OCI-LY1 (cell line): ENCODE measurements around the gene ZBTB32.
A peak's percentile ranks its signal among the peaks of the same experiment; 100 is the strongest.

Experiments used
- H2AFZ ChIP-seq: fragments of 200-600 bp; sonication (generic), shearing (Covaris generic); 2 replicates; pipeline ENCODE4 v1.6.0; 2014; ENCODE audit warnings: antibody characterized with exemption, mild to moderate bottlenecking, low read length
- H3F3A ChIP-seq: fragments of 200-600 bp; sonication (generic), shearing (Covaris generic); 2 replicates; pipeline ENCODE4 v1.6.0; 2014; ENCODE audit warnings: mild to moderate bottlenecking, antibody characterized with exemption, low read length, moderate library complexity; ENCODE audit not compliant: insufficient read depth
- H3K27ac ChIP-seq: fragments of 200-600 bp; sonication (generic); 2 replicates; pipeline ENCODE4 v1.5.1; 2014; ENCODE audit warnings: low read length, mixed run types, mild to moderate bottlenecking, low read depth; ENCODE audit not compliant: poor library complexity, severe bottlenecking
- H3K27me3 ChIP-seq: fragments of 200-600 bp; sonication (generic); 2 replicates; pipeline ENCODE4 v1.6.0; 2014; ENCODE audit warnings: antibody characterized with exemption, mild to moderate bottlenecking, low read length, moderate library complexity; ENCODE audit not compliant: insufficient read depth
- H3K36me3 ChIP-seq: fragments of 200-600 bp; sonication (generic); 2 replicates; pipeline ENCODE4 v1.6.1; 2014; ENCODE audit warnings: mild to moderate bottlenecking, antibody characterized with exemption, low read length, moderate library complexity, mixed read lengths; ENCODE audit not compliant: insufficient read depth
- H3K4me1 ChIP-seq: fragments of 200-600 bp; sonication (generic); 2 replicates; pipeline ENCODE4 v1.5.1; 2014; ENCODE audit warnings: mild to moderate bottlenecking, low read length, moderate library complexity; ENCODE audit not compliant: insufficient read depth, severe bottlenecking
- H3K4me2 ChIP-seq: fragments of 200-600 bp; sonication (generic), shearing (Covaris generic); 2 replicates; pipeline ENCODE4 v1.6.1; 2014; ENCODE audit warnings: low read length
- H3K4me3 ChIP-seq: fragments of 200-600 bp; sonication (generic); 2 replicates; pipeline ENCODE4 v1.5.1; 2014; ENCODE audit warnings: low read length, low read depth, mild to moderate bottlenecking, mixed read lengths; ENCODE audit not compliant: poor library complexity, severe bottlenecking
- H3K79me2 ChIP-seq: fragments of 200-600 bp; shearing (Covaris generic); 2 replicates; pipeline ENCODE4 v1.6.1; 2016; ENCODE audit warnings: mixed run types, low read length, mixed read lengths; ENCODE audit not compliant: insufficient read depth
- H3K9ac ChIP-seq: fragments of 200-600 bp; sonication (generic), shearing (Covaris generic); 2 replicates; pipeline ENCODE4 v1.6.1; 2014; ENCODE audit warnings: mild to moderate bottlenecking, low read length, mixed read lengths
- H3K9me2 ChIP-seq: fragments of 200-600 bp; sonication (generic), shearing (Covaris generic); 2 replicates; pipeline ENCODE4 v1.6.1; 2014; ENCODE audit warnings: low read depth, mild to moderate bottlenecking, low read length, mixed read lengths
- H3K9me3 ChIP-seq: fragments of 200-600 bp; shearing (Covaris generic); 2 replicates; pipeline ENCODE4 v1.6.1; 2014; ENCODE audit warnings: low read length, mixed read lengths
- H4K20me1 ChIP-seq: fragments of 200-600 bp; sonication (generic), shearing (Covaris generic); 2 replicates; pipeline ENCODE4 v1.6.0; 2016; ENCODE audit warnings: mild to moderate bottlenecking, low read length; ENCODE audit not compliant: insufficient read depth
- CTCF ChIP-seq: fragments of 200-600 bp; sonication (generic), shearing (Covaris generic); IDR thresholded peaks from 2 replicates; pipeline ENCODE4 v1.5.1; 2017; ENCODE audit warnings: mild to moderate bottlenecking, antibody characterized with exemption, low read length, moderate library complexity, mixed read lengths
- EZH2 ChIP-seq: fragments of 200-600 bp; sonication (generic), shearing (Covaris generic); IDR thresholded peaks from 2 replicates; pipeline ENCODE4 v1.8.0; 2017; ENCODE audit warnings: borderline replicate concordance, mixed run types, mild to moderate bottlenecking, antibody characterized with exemption, low read length, moderate library complexity, mixed read lengths

Gene ZBTB32

DNA sequence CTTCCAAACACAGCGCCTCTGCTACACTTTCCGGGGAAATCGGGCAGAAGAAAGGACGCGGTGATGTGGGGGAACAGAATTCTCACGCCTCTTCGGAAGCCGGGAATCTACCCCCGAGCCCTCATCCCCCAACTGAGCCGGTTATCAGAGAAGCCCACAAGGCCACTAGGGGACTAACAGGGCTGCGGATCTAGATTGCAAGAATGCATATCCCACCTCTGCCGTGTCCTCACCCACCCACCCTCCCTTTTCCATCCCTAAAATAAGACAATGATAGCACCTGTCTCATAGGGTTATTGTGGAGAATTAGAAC is 36.8 kb downstream of the ZBTB32 start:
- Histone ChIP-seq H3K9ac (peak overlapping the region; percentile 56), H3F3A (no peaks in the 10 kb centered on the region), H3K79me2 (no peaks in the 10 kb centered on the region), H3K4me3 (peak overlapping the region; percentile 71), H4K20me1 (no peaks in the 10 kb centered on the region), H3K27ac (peak overlapping the region; percentile 86), H3K4me1 (peaks cover 51% of the 10 kb centered on the region), H2AFZ (no peak overlapping the region), H3K4me2 (peak overlapping the region; percentile 98), H3K9me3 (no peaks in the 10 kb centered on the region), H3K36me3 (peaks cover 29% of the 10 kb centered on the region), H3K9me2 (no peaks in the 10 kb centered on the region), H3K27me3 (no peaks in the 10 kb centered on the region)
- TF ChIP-seq CTCF = peak; percentile 34; the same call in 1 of the 2 replicates
- no peak for TF ChIP-seq EZH2

DNA sequence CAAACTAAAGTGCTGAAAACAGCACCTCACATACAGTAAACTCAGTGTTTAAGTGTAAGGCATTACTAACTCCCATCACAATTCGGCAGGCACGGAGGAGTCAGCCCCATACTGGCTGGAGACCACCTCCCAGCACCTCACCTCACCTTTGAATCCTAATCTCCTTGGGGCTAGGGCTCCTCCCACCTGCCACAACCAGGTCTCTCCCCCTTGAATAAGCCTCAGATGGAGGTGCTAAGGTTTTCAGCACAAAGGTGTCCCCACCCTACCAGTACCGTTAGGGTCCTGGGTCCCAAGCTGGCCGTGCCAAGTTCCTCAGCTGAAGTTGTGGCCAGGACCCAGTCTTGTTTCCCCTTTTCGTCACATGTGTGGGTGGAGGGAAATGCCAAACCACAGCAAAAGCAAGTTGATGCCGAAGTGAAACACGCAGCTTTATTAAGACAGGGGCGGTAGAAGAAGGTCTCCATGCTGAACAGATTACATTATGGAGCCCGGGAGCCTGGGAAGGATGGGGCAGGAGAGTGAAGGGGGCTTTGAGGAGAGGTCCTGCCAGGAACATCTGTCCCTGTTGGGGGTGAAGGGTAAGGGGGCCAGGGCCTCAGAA is 37.9 kb downstream of the ZBTB32 start, which contains the start of gene IGFLR1:
Gene IGFLR1 (minus strand): TSS at position 332 of the 604 bp plus-strand sequence. CDS start 1,272 bp downstream, outside the sequence.
- peaks cover 19% of the 10 kb centered on the region for H3K36me3 ChIP-seq
- no peaks in the 10 kb centered on the region for H3K79me2 ChIP-seq
- no peaks in the 10 kb centered on the region for H3K9me3 ChIP-seq
- H4K20me1 ChIP-seq = no peaks in the 10 kb centered on the region
- TF ChIP-seq CTCF (no peak), EZH2 (no peak)
- H3K9me2 ChIP-seq = no peaks in the 10 kb centered on the region
- H2AFZ ChIP-seq = no peak within 1 kb of the TSS
- no peaks in the 10 kb centered on the region for H3F3A ChIP-seq
- H3K27me3 ChIP-seq = no peaks in the 10 kb centered on the region
- H3K9ac ChIP-seq = peak within 1 kb of the TSS; percentile 44; the same call in 1 of the 2 replicates
- peaks cover 61% of the 10 kb centered on the region for H3K4me1 ChIP-seq
- H3K4me3 ChIP-seq = peak within 1 kb of the TSS; percentile 71
- peak within 1 kb of the TSS; percentile 86 for H3K27ac ChIP-seq
- peak within 1 kb of the TSS; percentile 58 for H3K4me2 ChIP-seq

GRCh38 chr19:35743640-35744429 is 39.5 kb downstream of the ZBTB32 start:
- Histone ChIP-seq H3K4me1 (peaks cover 69% of the 10 kb centered on the region), H3K9ac (peak overlapping the region; percentile 92), H3K9me2 (no peaks in the 10 kb centered on the region)

More at GRCh38 chr19:35743640-35744429, 39.5 kb downstream of the ZBTB32 start:
- no peak overlapping the region for H2AFZ ChIP-seq
- peak overlapping the region; percentile 87 for H3K4me2 ChIP-seq
- H3K79me2 ChIP-seq = no peaks in the 10 kb centered on the region
- H3K27me3 ChIP-seq = no peaks in the 10 kb centered on the region
- no peaks in the 10 kb centered on the region for H4K20me1 ChIP-seq
- peak overlapping the region; percentile 91 for H3K4me3 ChIP-seq
- peaks cover 4% of the 10 kb centered on the region for H3K36me3 ChIP-seq
- H3K9me3 ChIP-seq = no peaks in the 10 kb centered on the region
- TF ChIP-seq CTCF (no peak), EZH2 (no peak)
- peak overlapping the region; percentile 97 for H3K27ac ChIP-seq
- no peaks in the 10 kb centered on the region for H3F3A ChIP-seq
